SK-N-SH treated with all-trans-retinoic acid at 6 μM for 48 hours (cell line): ENCODE results near the gene HABP4.

Source experiments
- ATAC-seq: fragments of 200-7000 bp; cut with Tn5 transposase; 3 replicates; pipeline ENCODE4 v1.9.1; 2020; ENCODE audit warnings: mild to moderate bottlenecking, moderate library complexity
- ARNTL ChIP-seq: fragments of 450-650 bp; formaldehyde crosslinking; IDR thresholded peaks from 2 replicates; pipeline ENCODE4 v1.5.0; 2020; ENCODE audit warnings: low read depth, mild to moderate bottlenecking, moderate library complexity, borderline replicate concordance
- BACH2 ChIP-seq: fragments of 250-450 bp; sonication (Bioruptor Pico); IDR thresholded peaks from 2 replicates; pipeline ENCODE4 v1.9.0; 2021; ENCODE audit warnings: mild to moderate bottlenecking, borderline replicate concordance
- CREB5 ChIP-seq: fragments of 250-450 bp; sonication (Bioruptor Pico); IDR thresholded peaks from 2 replicates; pipeline ENCODE4 v1.5.1; 2020; ENCODE audit warnings: low read depth, mild to moderate bottlenecking, moderate library complexity
- CSDC2 ChIP-seq: fragments of 250-450 bp; sonication (Bioruptor Pico); IDR thresholded peaks from 2 replicates; pipeline ENCODE4 v1.5.0; 2020; ENCODE audit warnings: mild to moderate bottlenecking, moderate library complexity
- ESRRG ChIP-seq: fragments of 250-450 bp; sonication (Bioruptor Pico); IDR thresholded peaks from 2 replicates; pipeline ENCODE4 v1.6.1; 2021; ENCODE audit warnings: mild to moderate bottlenecking
- GLIS3 ChIP-seq: fragments of 250-450 bp; sonication (Bioruptor Pico); IDR thresholded peaks from 2 replicates; pipeline ENCODE4 v1.5.0; 2020; ENCODE audit warnings: mild to moderate bottlenecking, moderate library complexity
- ISL1 ChIP-seq: fragments of 250-450 bp; sonication (Bioruptor Pico); IDR thresholded peaks from 2 replicates; pipeline ENCODE4 v2.1.2; 2022; ENCODE audit warnings: mild to moderate bottlenecking, moderate library complexity
- PATZ1 ChIP-seq: fragments of 250-450 bp; sonication (Bioruptor Pico); IDR thresholded peaks from 2 replicates; pipeline ENCODE4 v1.8.0; 2020; ENCODE audit warnings: mild to moderate bottlenecking, moderate library complexity, borderline replicate concordance
- PPARA ChIP-seq: fragments of 250-450 bp; sonication (Bioruptor Pico); IDR thresholded peaks from 2 replicates; pipeline ENCODE4 v1.5.0; 2020; ENCODE audit warnings: mild to moderate bottlenecking, borderline replicate concordance
- RARB ChIP-seq: fragments of 250-450 bp; sonication (Bioruptor Pico); IDR thresholded peaks from 2 replicates; pipeline ENCODE4 v1.8.0; 2021; ENCODE audit warnings: mild to moderate bottlenecking, moderate library complexity
- SNAI2 ChIP-seq: fragments of 250-450 bp; sonication (Bioruptor Pico); IDR thresholded peaks from 2 replicates; pipeline ENCODE4 v1.5.0; 2020; ENCODE audit warnings: mild to moderate bottlenecking, moderate library complexity
- TCF4 ChIP-seq: fragments of 250-450 bp; sonication (Bioruptor Pico); IDR thresholded peaks from 2 replicates; pipeline ENCODE4 v1.8.0; 2021; ENCODE audit warnings: mild to moderate bottlenecking, moderate library complexity, borderline replicate concordance
- TOX ChIP-seq: fragments of 250-450 bp; sonication (Bioruptor Pico); IDR thresholded peaks from 2 replicates; pipeline ENCODE4 v1.8.0; 2021; ENCODE audit warnings: mild to moderate bottlenecking, moderate library complexity, borderline replicate concordance
- ZC3H10 ChIP-seq: fragments of 250-450 bp; sonication (Bioruptor Pico); IDR thresholded peaks from 2 replicates; pipeline ENCODE4 v1.5.1; 2021; ENCODE audit warnings: mild to moderate bottlenecking, moderate library complexity
- ZFP3 ChIP-seq: fragments of 250-450 bp; sonication (Bioruptor Pico); IDR thresholded peaks from 2 replicates; pipeline ENCODE4 v1.5.0; 2020; ENCODE audit warnings: mild to moderate bottlenecking, moderate library complexity
- ZFP30 ChIP-seq: fragments of 450-650 bp; formaldehyde crosslinking; IDR thresholded peaks from 2 replicates; pipeline ENCODE4 v1.5.0; 2022; ENCODE audit warnings: mild to moderate bottlenecking, moderate library complexity
- ZNF565 ChIP-seq: fragments of 450-650 bp; formaldehyde crosslinking; conservative IDR thresholded peaks from 2 replicates; pipeline ENCODE4 v1.5.0; 2020; ENCODE audit warnings: low read depth, mild to moderate bottlenecking, moderate library complexity
- ZNF70 ChIP-seq: fragments of 450-650 bp; formaldehyde crosslinking; IDR thresholded peaks from 2 replicates; pipeline ENCODE4 v1.5.0; 2020; ENCODE audit warnings: mild to moderate bottlenecking, moderate library complexity
- ZNF8 ChIP-seq: fragments of 450-650 bp; formaldehyde crosslinking; IDR thresholded peaks from 2 replicates; pipeline ENCODE4 v1.5.0; 2020; ENCODE audit warnings: mild to moderate bottlenecking, moderate library complexity
- TF ChIP-seq, protein P1 (sequence below): fragments of 250-450 bp; sonication (Bioruptor Pico); IDR thresholded peaks from 2 replicates; pipeline ENCODE4 v1.8.0; 2021; ENCODE audit warnings: low read depth, mild to moderate bottlenecking, moderate library complexity, borderline replicate concordance
- TF ChIP-seq, protein P2 (sequence below): fragments of 250-450 bp; sonication (Bioruptor Pico); IDR thresholded peaks from 2 replicates; pipeline ENCODE4 v1.5.0; 2020; ENCODE audit warnings: mild to moderate bottlenecking, moderate library complexity

The HABP4 gene

DNA sequence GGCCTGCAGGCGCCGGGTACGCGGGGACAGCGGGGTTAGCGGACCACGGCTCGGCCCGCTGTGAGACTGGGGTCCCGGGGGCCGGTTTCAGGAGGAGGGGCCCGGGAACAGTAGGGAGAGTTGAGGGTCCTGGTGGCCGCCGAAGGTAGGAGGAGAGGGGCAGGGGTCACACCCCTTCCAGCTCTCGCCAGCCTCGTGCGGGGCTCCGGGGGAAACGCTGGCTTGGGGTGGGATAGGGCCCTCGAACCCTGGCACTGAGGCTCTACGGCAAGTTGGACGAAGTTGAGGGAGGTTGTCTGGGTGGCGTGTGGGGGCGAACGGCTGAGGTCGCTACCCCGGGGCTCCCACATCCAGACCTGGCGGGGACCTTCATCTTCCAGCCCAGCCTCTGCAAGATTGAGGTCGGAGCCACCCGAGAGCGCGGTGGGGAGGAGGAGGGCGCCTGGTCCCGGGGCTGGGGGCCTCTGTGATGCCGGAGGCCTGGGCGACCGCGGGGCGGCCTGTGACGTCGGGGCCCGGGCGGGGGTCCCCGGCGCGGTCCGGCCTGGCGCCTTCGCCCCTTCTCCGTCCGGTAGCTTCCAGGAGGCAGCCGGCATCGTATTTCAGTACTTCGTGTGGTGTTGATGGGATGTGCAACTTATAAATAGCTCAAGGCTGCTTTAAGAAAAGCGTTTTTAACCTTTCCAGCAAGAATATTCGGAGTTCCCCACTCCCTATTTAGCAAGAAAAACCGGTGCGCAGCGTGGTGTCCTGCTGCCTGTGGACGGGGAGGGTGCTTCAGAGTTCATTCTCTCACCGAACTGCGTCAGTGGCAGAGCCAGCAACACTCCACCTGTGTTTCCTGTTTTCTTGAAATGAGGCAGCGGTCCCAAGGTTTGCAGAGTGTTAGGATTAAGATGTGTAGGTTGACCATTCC is 902 bp downstream of the HABP4 start:
- no peak for TF ChIP-seq ESRRG (CRISPR knock-in tag)
- TF ChIP-seq ZNF70 (CRISPR knock-in tag) = no peak
- TF ChIP-seq ISL1 (CRISPR knock-in tag) = no peak
- TF ChIP-seq ZC3H10 = no peak
- TF ChIP-seq, protein P1, sequence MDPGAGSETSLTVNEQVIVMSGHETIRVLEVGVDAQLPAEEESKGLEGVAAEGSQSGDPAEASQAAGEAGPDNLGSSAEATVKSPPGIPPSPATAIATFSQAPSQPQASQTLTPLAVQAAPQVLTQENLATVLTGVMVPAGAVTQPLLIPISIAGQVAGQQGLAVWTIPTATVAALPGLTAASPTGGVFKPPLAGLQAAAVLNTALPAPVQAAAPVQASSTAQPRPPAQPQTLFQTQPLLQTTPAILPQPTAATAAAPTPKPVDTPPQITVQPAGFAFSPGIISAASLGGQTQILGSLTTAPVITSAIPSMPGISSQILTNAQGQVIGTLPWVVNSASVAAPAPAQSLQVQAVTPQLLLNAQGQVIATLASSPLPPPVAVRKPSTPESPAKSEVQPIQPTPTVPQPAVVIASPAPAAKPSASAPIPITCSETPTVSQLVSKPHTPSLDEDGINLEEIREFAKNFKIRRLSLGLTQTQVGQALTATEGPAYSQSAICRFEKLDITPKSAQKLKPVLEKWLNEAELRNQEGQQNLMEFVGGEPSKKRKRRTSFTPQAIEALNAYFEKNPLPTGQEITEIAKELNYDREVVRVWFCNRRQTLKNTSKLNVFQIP (CRISPR knock-in tag) = no peak
- no peak for TF ChIP-seq CSDC2
- TF ChIP-seq RARB (CRISPR knock-in tag) = no peak
- TF ChIP-seq PPARA (CRISPR knock-in tag) = no peak
- TF ChIP-seq CREB5 (CRISPR knock-in tag) = no peak
- no peak for TF ChIP-seq ZNF8
- no peak for TF ChIP-seq BACH2
- no peak; the same call in 1 of the 2 replicates for TF ChIP-seq GLIS3
- no peak for TF ChIP-seq ZFP30 (CRISPR knock-in tag)

DNA sequence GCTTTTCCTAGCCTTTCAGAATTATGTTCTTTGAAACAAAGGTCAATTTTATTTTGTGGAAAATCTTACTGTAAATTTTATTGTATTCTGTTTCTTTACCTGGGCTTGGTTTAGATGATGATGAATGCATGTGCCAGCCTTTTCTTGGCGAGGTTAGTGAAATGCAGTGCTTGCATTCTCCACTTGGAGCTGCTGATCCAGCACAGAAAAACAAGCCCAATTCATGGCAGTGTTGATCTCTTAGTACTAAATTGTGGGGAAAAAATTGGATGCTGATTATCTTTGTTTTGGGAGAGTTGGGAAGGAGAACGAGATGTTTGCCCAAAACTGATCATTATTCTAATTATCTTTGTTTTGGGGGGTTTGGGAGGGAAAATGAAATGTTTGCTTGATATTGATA is 3.7 kb downstream of the HABP4 start:
- TF ChIP-seq ZNF565 (CRISPR knock-in tag) = no peak
- no peak for TF ChIP-seq CREB5 (CRISPR knock-in tag)
- no peak for TF ChIP-seq ZNF8
- TF ChIP-seq SNAI2 (CRISPR knock-in tag) = no peak
- no peak for TF ChIP-seq GLIS3
- TF ChIP-seq ZFP3 (CRISPR knock-in tag) = no peak
- TF ChIP-seq RARB (CRISPR knock-in tag) = no peak
- TF ChIP-seq ARNTL = no peak
- TF ChIP-seq TCF4 = no peak
- TF ChIP-seq, protein P2, sequence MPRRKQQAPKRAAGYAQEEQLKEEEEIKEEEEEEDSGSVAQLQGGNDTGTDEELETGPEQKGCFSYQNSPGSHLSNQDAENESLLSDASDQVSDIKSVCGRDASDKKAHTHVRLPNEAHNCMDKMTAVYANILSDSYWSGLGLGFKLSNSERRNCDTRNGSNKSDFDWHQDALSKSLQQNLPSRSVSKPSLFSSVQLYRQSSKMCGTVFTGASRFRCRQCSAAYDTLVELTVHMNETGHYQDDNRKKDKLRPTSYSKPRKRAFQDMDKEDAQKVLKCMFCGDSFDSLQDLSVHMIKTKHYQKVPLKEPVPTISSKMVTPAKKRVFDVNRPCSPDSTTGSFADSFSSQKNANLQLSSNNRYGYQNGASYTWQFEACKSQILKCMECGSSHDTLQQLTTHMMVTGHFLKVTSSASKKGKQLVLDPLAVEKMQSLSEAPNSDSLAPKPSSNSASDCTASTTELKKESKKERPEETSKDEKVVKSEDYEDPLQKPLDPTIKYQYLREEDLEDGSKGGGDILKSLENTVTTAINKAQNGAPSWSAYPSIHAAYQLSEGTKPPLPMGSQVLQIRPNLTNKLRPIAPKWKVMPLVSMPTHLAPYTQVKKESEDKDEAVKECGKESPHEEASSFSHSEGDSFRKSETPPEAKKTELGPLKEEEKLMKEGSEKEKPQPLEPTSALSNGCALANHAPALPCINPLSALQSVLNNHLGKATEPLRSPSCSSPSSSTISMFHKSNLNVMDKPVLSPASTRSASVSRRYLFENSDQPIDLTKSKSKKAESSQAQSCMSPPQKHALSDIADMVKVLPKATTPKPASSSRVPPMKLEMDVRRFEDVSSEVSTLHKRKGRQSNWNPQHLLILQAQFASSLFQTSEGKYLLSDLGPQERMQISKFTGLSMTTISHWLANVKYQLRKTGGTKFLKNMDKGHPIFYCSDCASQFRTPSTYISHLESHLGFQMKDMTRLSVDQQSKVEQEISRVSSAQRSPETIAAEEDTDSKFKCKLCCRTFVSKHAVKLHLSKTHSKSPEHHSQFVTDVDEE = no peak
- TF ChIP-seq ISL1 (CRISPR knock-in tag) = no peak
- no peak for TF ChIP-seq PPARA (CRISPR knock-in tag)
- no peak for TF ChIP-seq PATZ1
- TF ChIP-seq ZFP30 (CRISPR knock-in tag) = no peak
- no peak for TF ChIP-seq ZC3H10
- no peak for TF ChIP-seq BACH2
- TF ChIP-seq ESRRG (CRISPR knock-in tag) = no peak
- no peak for TF ChIP-seq ZNF70 (CRISPR knock-in tag)
- no peak for TF ChIP-seq CSDC2
- no peak for TF ChIP-seq TOX (CRISPR knock-in tag)
- ATAC-seq = 0 out of 3 replicates have a peak, but pooled peaks have one; percentile 15

More for the DNA sequence above, 902 bp downstream of the HABP4 start:
- peak; percentile 10 for ATAC-seq

DNA sequence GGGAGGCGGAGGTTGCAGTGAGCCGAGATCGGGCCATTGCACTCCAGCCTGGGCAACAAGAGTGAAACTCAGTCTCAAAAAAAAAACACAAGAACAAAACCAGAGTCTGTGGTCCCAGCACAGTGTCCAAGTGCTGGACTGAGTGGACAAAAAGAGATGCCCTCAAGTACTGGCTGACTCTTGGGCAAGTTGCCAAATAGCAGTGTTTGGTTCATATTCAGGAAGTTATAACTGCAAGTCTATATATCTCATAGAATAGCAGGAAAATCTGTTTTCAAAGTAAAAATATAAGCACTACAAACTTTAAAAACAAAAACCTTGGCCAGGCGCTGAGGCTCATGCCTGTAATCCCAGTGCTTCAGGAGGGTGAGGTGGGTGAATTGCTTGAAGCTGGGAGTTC is 7.3 kb downstream of the HABP4 start:
- ATAC-seq = no peak
- TF ChIP-seq ESRRG (CRISPR knock-in tag) = no peak
- no peak for TF ChIP-seq ZNF70 (CRISPR knock-in tag)
- TF ChIP-seq, protein P2 = no peak
- no peak for TF ChIP-seq TCF4
- TF ChIP-seq ZFP30 (CRISPR knock-in tag) = no peak
